Measurements from ENCODE around the gene KNOP1.

DNA sequence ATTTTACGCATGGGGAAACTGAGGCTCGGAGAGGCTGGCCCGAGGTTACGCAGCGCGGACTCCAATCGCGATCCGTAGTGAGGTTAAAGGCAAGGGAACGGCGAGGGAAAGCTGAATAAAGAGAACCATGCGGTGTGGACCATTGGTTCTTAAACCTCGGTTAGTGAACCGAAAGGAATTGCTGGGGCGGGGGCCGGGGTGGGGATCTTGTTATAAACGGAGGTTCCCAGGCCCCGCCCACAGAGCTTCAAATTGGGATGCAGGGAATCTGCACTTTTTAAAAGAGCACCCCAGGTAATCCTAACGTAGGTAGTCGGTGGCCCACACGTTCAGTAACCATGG lies 568 bp upstream of the KNOP1 start:
- TF ChIP-seq, protein P1, sequence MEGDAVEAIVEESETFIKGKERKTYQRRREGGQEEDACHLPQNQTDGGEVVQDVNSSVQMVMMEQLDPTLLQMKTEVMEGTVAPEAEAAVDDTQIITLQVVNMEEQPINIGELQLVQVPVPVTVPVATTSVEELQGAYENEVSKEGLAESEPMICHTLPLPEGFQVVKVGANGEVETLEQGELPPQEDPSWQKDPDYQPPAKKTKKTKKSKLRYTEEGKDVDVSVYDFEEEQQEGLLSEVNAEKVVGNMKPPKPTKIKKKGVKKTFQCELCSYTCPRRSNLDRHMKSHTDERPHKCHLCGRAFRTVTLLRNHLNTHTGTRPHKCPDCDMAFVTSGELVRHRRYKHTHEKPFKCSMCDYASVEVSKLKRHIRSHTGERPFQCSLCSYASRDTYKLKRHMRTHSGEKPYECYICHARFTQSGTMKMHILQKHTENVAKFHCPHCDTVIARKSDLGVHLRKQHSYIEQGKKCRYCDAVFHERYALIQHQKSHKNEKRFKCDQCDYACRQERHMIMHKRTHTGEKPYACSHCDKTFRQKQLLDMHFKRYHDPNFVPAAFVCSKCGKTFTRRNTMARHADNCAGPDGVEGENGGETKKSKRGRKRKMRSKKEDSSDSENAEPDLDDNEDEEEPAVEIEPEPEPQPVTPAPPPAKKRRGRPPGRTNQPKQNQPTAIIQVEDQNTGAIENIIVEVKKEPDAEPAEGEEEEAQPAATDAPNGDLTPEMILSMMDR (IDR thresholded peaks at IDR 0.05; ENCODE audit: borderline replicate concordance, extremely low read depth, low read length, poor library complexity, severe bottlenecking): no peak
- no peak for TF ChIP-seq EZH2 (IDR thresholded peaks at IDR 0.05; ENCODE audit: borderline replicate concordance, low read depth, low read length, severe bottlenecking)

Data from DND-41 (cell line).